Muscle of back (tissue), 11 donors: ENCODE results near the gene UPK1B. TPM values are rescaled to one million over a fixed set of nuclear protein-coding genes. Genes with fewer than 3 reads are reported as not detected.

Source experiments
- DNase-seq, 3 donors: peaks; one replicate each; pipeline versions ENCODE4 v3.0.0 to v3.0.0-alpha.2; 2013
- polyA plus RNA-seq, 10 donors: library from polyadenylated mRNA; unstranded; fragments of 120-200 nt; gene quantifications; one replicate each; pipeline ENCODE4 v1.2.1, GENCODE V29; 2013; ENCODE audit not compliant: insufficient read length in 10 of 10

UPK1B gene
- polyA plus RNA-seq, 10 donors, result 0.08 to 3.6 (median 0.13) TPM; not detected in 4

GRCh38 chr3:119175872-119176756 lies 2.7 kb downstream of the UPK1B start:
- no peak for DNase-seq

- no peak for DNase-seq
Measured at GRCh38 chr3:119176778-119177177, 3.4 kb downstream of the UPK1B start.

GRCh38 chr3:119177321-119177720 lies 3.9 kb downstream of the UPK1B start:
- DNase-seq, result no peak

- DNase-seq, result no peak
Measured at GRCh38 chr3:119181765-119182164, 8.4 kb downstream of the UPK1B start.

- no peak for DNase-seq
Measured at GRCh38 chr3:119184111-119184510, 10.7 kb downstream of the UPK1B start.

GRCh38 chr3:119184796-119185570 lies 11.6 kb downstream of the UPK1B start:
- DNase-seq, result peak in 1 of 3 donors; percentile 61

GRCh38 chr3:119187266-119187665 lies 13.9 kb downstream of the UPK1B start:
- no peak for DNase-seq

- DNase-seq, result no peak
Measured at GRCh38 chr3:119191800-119192199, 18.4 kb downstream of the UPK1B start.

- DNase-seq, result peak in 1 of 3 donors; percentile 20
Measured at GRCh38 chr3:119194237-119195150, 21.1 kb downstream of the UPK1B start.

GRCh38 chr3:119195151-119195476 lies 21.7 kb downstream of the UPK1B start:
- no peak for DNase-seq

- peak in 1 of 3 donors; percentile 2 for DNase-seq
Measured at GRCh38 chr3:119195911-119196310, 22.5 kb downstream of the UPK1B start.

- peak in 2 of 3 donors; percentile 3 to 23 for DNase-seq
Measured at GRCh38 chr3:119205209-119205608, 31.8 kb downstream of the UPK1B start.

- no peak for DNase-seq
Measured at GRCh38 chr3:119205685-119206084, 32.3 kb downstream of the UPK1B start.

GRCh38 chr3:119206611-119207511 lies 33.5 kb downstream of the UPK1B start:
- no peak for DNase-seq

GRCh38 chr3:119207512-119207875 lies 34.1 kb downstream of the UPK1B start:
- DNase-seq, result no peak

- no peak for DNase-seq
Measured at GRCh38 chr3:119211193-119211592, 37.8 kb downstream of the UPK1B start.

- no peak for DNase-seq
Measured at GRCh38 chr3:119211803-119212202, 38.4 kb downstream of the UPK1B start.

GRCh38 chr3:119219069-119219468 lies 45.7 kb downstream of the UPK1B start:
- no peak for DNase-seq

GRCh38 chr3:119220198-119220597 lies 46.8 kb downstream of the UPK1B start:
- DNase-seq, result no peak

- no peak for DNase-seq
Measured at GRCh38 chr3:119220970-119221667, 47.7 kb downstream of the UPK1B start.
